GM15510 (cell line): ENCODE measurements around the gene LY6G5C.

ENCODE experiments used
- POLR2A ChIP-seq: IDR thresholded peaks from 3 replicates; pipeline ENCODE4 v1.6.1; 2011; ENCODE audit warnings: borderline replicate concordance; ENCODE audit not compliant: insufficient read length; ENCODE audit errors: extremely low read depth

LY6G5C gene

GRCh38 chr6:31720196-31720770, 39.4 kb upstream of the LY6G5C start:
- TF ChIP-seq POLR2A: no peak

- no peak for TF ChIP-seq POLR2A
Measured at GRCh38 chr6:31719001-31719400, 38.1 kb upstream of the LY6G5C start.

- no peak for TF ChIP-seq POLR2A
Measured at GRCh38 chr6:31718265-31718664, 37.4 kb upstream of the LY6G5C start.

GRCh38 chr6:31717499-31718222, 36.8 kb upstream of the LY6G5C start:
- no peak for TF ChIP-seq POLR2A

- no peak for TF ChIP-seq POLR2A
Measured at GRCh38 chr6:31715022-31715958, 34.4 kb upstream of the LY6G5C start, which contains the start of gene LY6G6D. Gene LY6G6D (plus strand): TSS chr6:31715348. CDS start chr6:31715356, 8 bp downstream.

GRCh38 chr6:31713991-31714684, 33.3 kb upstream of the LY6G5C start:
- no peak for TF ChIP-seq POLR2A

- no peak for TF ChIP-seq POLR2A
Measured at GRCh38 chr6:31713465-31713864, 32.6 kb upstream of the LY6G5C start.

GRCh38 chr6:31712296-31712695, 31.4 kb upstream of the LY6G5C start:
- TF ChIP-seq POLR2A: no peak

- TF ChIP-seq POLR2A: no peak
Measured at GRCh38 chr6:31711233-31711632, 30.4 kb upstream of the LY6G5C start.

GRCh38 chr6:31710523-31711219, 29.8 kb upstream of the LY6G5C start:
- TF ChIP-seq POLR2A: no peak

GRCh38 chr6:31708224-31708623, 27.4 kb upstream of the LY6G5C start:
- TF ChIP-seq POLR2A: no peak

GRCh38 chr6:31707701-31708100, 26.8 kb upstream of the LY6G5C start:
- no peak for TF ChIP-seq POLR2A

GRCh38 chr6:31706599-31706998, 25.7 kb upstream of the LY6G5C start, which contains the start of gene LY6G6F:
Gene LY6G6F (plus strand): TSS chr6:31706866. CDS start chr6:31706907, 41 bp downstream.
- TF ChIP-seq POLR2A: no peak

- no peak for TF ChIP-seq POLR2A
Measured at GRCh38 chr6:31705931-31706330, 25.1 kb upstream of the LY6G5C start.
